Smooth muscle cell (in vitro differentiated cells): ENCODE results near the gene DENND1A. TPM values are rescaled to one million over a fixed set of nuclear protein-coding genes. Genes with fewer than 3 reads are reported as not detected.

Source experiments
- DNase-seq: peaks from one replicate; lab custom pipeline; 2025; ENCODE audit not compliant: unreplicated experiment; lab: John Stamatoyannopoulos, UW
- H2AFZ ChIP-seq: fragments of 200-600 bp; sonication (generic); 2 replicates; pipeline ENCODE4 v1.6.0; 2016; ENCODE audit warnings: antibody characterized with exemption, low read depth, mild to moderate bottlenecking
- H3F3A ChIP-seq: fragments of 200-600 bp; sonication (generic); 2 replicates; pipeline ENCODE4 v1.6.0; 2017; ENCODE audit warnings: antibody characterized with exemption, low read depth
- H3K27ac ChIP-seq: fragments of 200-600 bp; sonication (generic); 2 replicates; pipeline ENCODE4 v1.5.1; 2016; ENCODE audit warnings: low read depth, mild to moderate bottlenecking
- H3K27me3 ChIP-seq: fragments of 200-600 bp; sonication (generic); 2 replicates; pipeline ENCODE4 v1.6.1; 2016; ENCODE audit warnings: low read depth, mild to moderate bottlenecking
- H3K36me3 ChIP-seq: fragments of 200-600 bp; sonication (generic); 2 replicates; pipeline ENCODE4 v1.5.1; 2016; ENCODE audit warnings: low read depth
- H3K4me1 ChIP-seq: fragments of 200-600 bp; sonication (generic); 2 replicates; pipeline ENCODE4 v1.5.1; 2016; ENCODE audit warnings: low read depth
- H3K4me2 ChIP-seq: fragments of 200-600 bp; sonication (generic); 2 replicates; pipeline ENCODE4 v1.6.0; 2016; ENCODE audit warnings: mild to moderate bottlenecking
- H3K4me3 ChIP-seq: fragments of 200-600 bp; sonication (generic); 2 replicates; pipeline ENCODE4 v1.5.1; 2016; ENCODE audit warnings: mild to moderate bottlenecking
- H3K79me2 ChIP-seq: fragments of 200-600 bp; sonication (generic); 2 replicates; pipeline ENCODE4 v1.6.0; 2016; ENCODE audit warnings: low read depth, mild to moderate bottlenecking
- H3K9ac ChIP-seq: fragments of 200-600 bp; sonication (generic); 2 replicates; pipeline ENCODE4 v1.6.0; 2016; ENCODE audit warnings: low read depth
- H3K9me3 ChIP-seq: fragments of 200-600 bp; sonication (generic); replicated peaks from 2 replicates; pipeline ENCODE4 v1.5.1; 2016; ENCODE audit warnings: low read depth
- H4K20me1 ChIP-seq: fragments of 200-600 bp; sonication (generic); 2 replicates; pipeline ENCODE4 v1.6.0; 2016; ENCODE audit warnings: low read depth
- WGBS: methylation state at CpG from one replicate; pipeline ENCODE4 v1.1.7; 2016; ENCODE audit warnings: low lambda C conversion rate; 5-methylcytosine and 5-hydroxymethylcytosine counted together
- polyA plus RNA-seq: library from polyadenylated mRNA; unstranded; fragments of >200 nt; fragmentation: Nextera tagmentation; extraction: Ambion mirVana; gene quantifications from 2 replicates; pipeline ENCODE4 v1.2.1, GENCODE V29; 2016
- total RNA-seq: library from RNA; depleted of rRNA; stranded (reverse); fragments of >200 nt; gene quantifications from 2 replicates; pipeline ENCODE4 v1.2.3, GENCODE V29; 2014
- TF ChIP-seq, protein P1 (sequence below): fragments of 200-600 bp; sonication (generic); IDR thresholded peaks from 2 replicates; pipeline ENCODE4 v1.5.1; 2017; ENCODE audit warnings: borderline replicate concordance, mild to moderate bottlenecking, antibody characterized with exemption; ENCODE audit not compliant: insufficient read depth, poor library complexity, severe bottlenecking

The DENND1A gene
- total and polyA plus RNA-seq, 2 experiments from 2014 or later = 8.1 to 20.2 TPM

DNA sequence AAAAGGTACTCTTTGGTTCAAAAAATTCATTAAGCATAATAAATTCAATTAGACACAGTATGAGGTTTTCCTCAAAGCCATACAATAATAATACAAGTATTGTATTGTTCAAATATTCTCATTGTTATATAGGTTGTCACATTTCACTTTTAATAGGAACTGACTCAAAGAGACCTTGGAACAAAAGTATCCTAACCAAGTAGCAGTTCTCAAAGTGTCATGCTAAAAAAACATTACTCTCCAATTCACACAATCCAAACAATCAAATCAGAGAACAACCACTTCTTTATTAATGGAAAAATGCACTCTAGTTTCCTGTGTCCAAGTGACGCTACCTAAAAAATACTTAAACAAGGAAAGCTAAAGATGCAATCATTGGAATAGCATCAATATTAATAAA is 115.4 kb downstream of the DENND1A start:
- Histone ChIP-seq H3K4me3 (no peak overlapping the region), H3K27me3 (no peaks in the 10 kb centered on the region), H3K36me3 (no peaks in the 10 kb centered on the region), H3F3A (no peaks in the 10 kb centered on the region), H4K20me1 (no peaks in the 10 kb centered on the region), H3K9ac (no peak overlapping the region), H3K4me2 (no peak overlapping the region), H3K4me1 (no peaks in the 10 kb centered on the region), H3K79me2 (no peaks in the 10 kb centered on the region), H2AFZ (no peak overlapping the region), H3K9me3 (no peaks in the 10 kb centered on the region), H3K27ac (no peak overlapping the region)
- TF ChIP-seq, protein P1, sequence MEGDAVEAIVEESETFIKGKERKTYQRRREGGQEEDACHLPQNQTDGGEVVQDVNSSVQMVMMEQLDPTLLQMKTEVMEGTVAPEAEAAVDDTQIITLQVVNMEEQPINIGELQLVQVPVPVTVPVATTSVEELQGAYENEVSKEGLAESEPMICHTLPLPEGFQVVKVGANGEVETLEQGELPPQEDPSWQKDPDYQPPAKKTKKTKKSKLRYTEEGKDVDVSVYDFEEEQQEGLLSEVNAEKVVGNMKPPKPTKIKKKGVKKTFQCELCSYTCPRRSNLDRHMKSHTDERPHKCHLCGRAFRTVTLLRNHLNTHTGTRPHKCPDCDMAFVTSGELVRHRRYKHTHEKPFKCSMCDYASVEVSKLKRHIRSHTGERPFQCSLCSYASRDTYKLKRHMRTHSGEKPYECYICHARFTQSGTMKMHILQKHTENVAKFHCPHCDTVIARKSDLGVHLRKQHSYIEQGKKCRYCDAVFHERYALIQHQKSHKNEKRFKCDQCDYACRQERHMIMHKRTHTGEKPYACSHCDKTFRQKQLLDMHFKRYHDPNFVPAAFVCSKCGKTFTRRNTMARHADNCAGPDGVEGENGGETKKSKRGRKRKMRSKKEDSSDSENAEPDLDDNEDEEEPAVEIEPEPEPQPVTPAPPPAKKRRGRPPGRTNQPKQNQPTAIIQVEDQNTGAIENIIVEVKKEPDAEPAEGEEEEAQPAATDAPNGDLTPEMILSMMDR = no peak
- 94% methylated on average over 1 of the region's 1 CpG for WGBS
- DNase-seq = no peak

DNA sequence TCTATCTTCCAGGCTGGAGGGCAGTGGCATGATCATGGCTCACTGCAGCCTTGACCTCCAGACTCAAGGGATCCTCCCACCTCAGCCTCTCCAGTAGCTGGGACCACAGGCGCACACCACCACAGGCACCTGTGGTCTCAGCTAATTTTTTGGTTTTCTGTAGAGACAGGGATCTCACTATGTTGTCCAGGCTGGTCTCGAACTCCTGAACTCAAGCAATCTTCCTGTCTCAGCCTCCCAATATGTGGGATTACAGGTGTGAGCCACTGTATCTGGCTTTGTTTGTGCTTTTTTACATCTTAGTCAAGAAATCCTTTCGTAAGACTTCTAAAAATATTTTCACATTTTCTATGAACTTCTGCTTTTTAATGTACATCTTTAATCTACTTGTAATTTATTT is 116.9 kb downstream of the DENND1A start:
- H3K9me3 ChIP-seq = no peaks in the 10 kb centered on the region
- H3K4me1 ChIP-seq = no peaks in the 10 kb centered on the region
- no peak overlapping the region for H3K9ac ChIP-seq
- no peaks in the 10 kb centered on the region for H4K20me1 ChIP-seq
- H3K36me3 ChIP-seq = no peaks in the 10 kb centered on the region
- TF ChIP-seq, protein P1 = no peak
- H3K27me3 ChIP-seq = no peaks in the 10 kb centered on the region
- H3K27ac ChIP-seq = no peak overlapping the region
- WGBS = 98% methylated on average over 3 of the region's 3 CpGs
- no peaks in the 10 kb centered on the region for H3K79me2 ChIP-seq
- no peak for DNase-seq
- no peaks in the 10 kb centered on the region for H3F3A ChIP-seq
- H2AFZ ChIP-seq = no peak overlapping the region
- H3K4me2 ChIP-seq = no peak overlapping the region
- no peak overlapping the region for H3K4me3 ChIP-seq

DNA sequence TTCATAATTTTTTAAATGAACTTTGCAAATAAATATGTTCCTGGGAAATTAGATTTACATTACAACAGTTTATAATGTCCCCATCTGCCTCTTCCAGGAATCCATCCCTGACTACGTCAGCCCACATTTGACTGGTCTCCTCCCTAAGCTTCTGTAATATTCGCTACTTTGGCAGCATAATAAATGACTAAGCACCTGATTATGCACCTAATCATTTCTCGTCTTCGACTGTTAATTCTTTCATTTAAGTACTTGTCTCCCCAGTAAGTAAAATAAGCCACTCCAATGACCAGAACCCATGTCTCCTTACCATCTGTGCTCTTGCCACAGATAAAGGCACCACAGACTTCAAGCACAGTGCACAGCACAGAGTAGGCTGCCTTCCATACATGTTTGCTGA is 122.7 kb downstream of the DENND1A start:
- H3K4me1 ChIP-seq = no peaks in the 10 kb centered on the region
- WGBS = 82% methylated on average over 4 of the region's 4 CpGs
- TF ChIP-seq, protein P1 = no peak
- no peaks in the 10 kb centered on the region for H3K27me3 ChIP-seq
- DNase-seq = no peak
- H3K9me3 ChIP-seq = no peaks in the 10 kb centered on the region
- no peak overlapping the region for H2AFZ ChIP-seq
- no peaks in the 10 kb centered on the region for H4K20me1 ChIP-seq
- H3F3A ChIP-seq = no peaks in the 10 kb centered on the region
- no peak overlapping the region for H3K4me2 ChIP-seq
- H3K27ac ChIP-seq = no peak overlapping the region
- no peak overlapping the region for H3K9ac ChIP-seq
- H3K79me2 ChIP-seq = no peaks in the 10 kb centered on the region
- no peaks in the 10 kb centered on the region for H3K36me3 ChIP-seq
- H3K4me3 ChIP-seq = no peak overlapping the region

DNA sequence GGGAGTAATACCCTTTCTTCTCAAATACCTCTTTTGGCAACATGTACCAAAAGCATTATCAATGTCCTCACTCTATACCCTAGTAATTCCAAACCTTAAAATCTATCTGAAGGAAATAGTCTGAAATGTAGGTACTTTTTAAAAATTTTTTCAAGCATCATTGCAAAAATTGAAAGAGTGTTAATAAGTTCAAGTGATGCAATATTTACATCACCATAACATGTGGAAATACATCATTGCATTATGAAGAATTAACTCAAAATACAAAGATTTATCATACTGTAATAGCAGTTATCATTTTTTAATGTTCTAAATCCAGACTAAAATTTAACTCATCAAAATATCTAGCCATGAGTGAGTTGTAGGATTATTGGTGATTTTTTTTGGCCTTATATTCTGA is 123.1 kb downstream of the DENND1A start:
- Histone ChIP-seq H3K79me2 (no peaks in the 10 kb centered on the region), H2AFZ (no peak overlapping the region), H3K4me3 (no peak overlapping the region), H3K4me1 (no peaks in the 10 kb centered on the region), H3K9ac (no peak overlapping the region), H4K20me1 (no peaks in the 10 kb centered on the region), H3K4me2 (no peak overlapping the region), H3K36me3 (no peaks in the 10 kb centered on the region), H3K27me3 (no peaks in the 10 kb centered on the region), H3K9me3 (no peaks in the 10 kb centered on the region), H3F3A (no peaks in the 10 kb centered on the region), H3K27ac (no peak overlapping the region)
- no peak for DNase-seq
- TF ChIP-seq, protein P1 = no peak
